CD8-positive, alpha-beta memory T cell (primary cell): ENCODE data around the gene DTD1. TPM values are rescaled to one million over a fixed set of nuclear protein-coding genes. Genes with fewer than 3 reads are reported as not detected.

Experiments used
- CTCF ChIA-PET: fragments of 350-600 bp; sonication (Branson Sonifier 250); formaldehyde crosslinking; loops from one replicate; lab custom pipeline; 2021; ENCODE audit warnings: antibody characterized with exemption; lab: Charles Lee
- POLR2A ChIA-PET: fragments of 350-600 bp; sonication (Branson Sonifier 250); formaldehyde crosslinking; loops from one replicate; lab custom pipeline; 2021; ENCODE audit warnings: antibody characterized with exemption; lab: Charles Lee
- DNase-seq, 5 donors: peaks; one replicate each; pipeline versions ENCODE4 v3.0.0 to v3.0.0-alpha.2; 2020 to 2022; ENCODE audit warnings: mixed read lengths in 1 of 5
- H3K27ac ChIP-seq: one replicate; pipeline ENCODE4 v1.7.0; 2013; ENCODE audit warnings: low read depth, mild to moderate bottlenecking, low read length, moderate library complexity
- H3K27me3 ChIP-seq: 2 replicates; pipeline ENCODE4 v1.7.0; 2013; ENCODE audit warnings: low read length, mild to moderate bottlenecking; ENCODE audit not compliant: insufficient read depth, poor library complexity, severe bottlenecking
- H3K36me3 ChIP-seq: 2 replicates; pipeline ENCODE4 v1.7.0; 2013; ENCODE audit warnings: mild to moderate bottlenecking, low read length, moderate library complexity; ENCODE audit not compliant: insufficient read depth
- H3K4me1 ChIP-seq: 2 replicates; pipeline ENCODE4 v1.7.0; 2013; ENCODE audit warnings: mild to moderate bottlenecking, low read length, moderate library complexity; ENCODE audit not compliant: insufficient read depth
- H3K4me3 ChIP-seq: 2 replicates; pipeline ENCODE4 v1.7.0; 2013; ENCODE audit warnings: mild to moderate bottlenecking, low read length
- H3K9me3 ChIP-seq: 2 replicates; pipeline ENCODE4 v1.7.0; 2013; ENCODE audit warnings: mild to moderate bottlenecking, low read length
- H3K27ac Mint-ChIP-seq, 8 donors: one replicate each; pipeline ENCODE4 v1.8.0; 2020 to 2021; ENCODE audit warnings: mixed read lengths in 8 of 8, mild to moderate bottlenecking in 6 of 8, inconsistent platforms in 3 of 8, moderate library complexity in 3 of 8
- H3K27me3 Mint-ChIP-seq, 2 donors: one replicate each; pipeline ENCODE4 v1.8.0; 2020 to 2021; ENCODE audit warnings: mixed read lengths in 2 of 2, mild to moderate bottlenecking in 1 of 2, moderate library complexity in 1 of 2
- H3K36me3 Mint-ChIP-seq, 3 donors: one replicate each; pipeline ENCODE4 v1.8.0; 2020 to 2021; ENCODE audit warnings: mixed read lengths in 3 of 3, inconsistent platforms in 1 of 3, mild to moderate bottlenecking in 1 of 3
- H3K4me1 Mint-ChIP-seq, 3 donors: one replicate each; pipeline ENCODE4 v1.8.0; 2020 to 2021; ENCODE audit warnings: mixed read lengths in 3 of 3, inconsistent platforms in 1 of 3, mild to moderate bottlenecking in 1 of 3
- H3K4me3 Mint-ChIP-seq, 7 donors: one replicate each; pipeline ENCODE4 v1.8.0; 2020 to 2021; ENCODE audit warnings: mixed read lengths in 7 of 7, mild to moderate bottlenecking in 6 of 7, moderate library complexity in 4 of 7, inconsistent platforms in 2 of 7
- H3K9me3 Mint-ChIP-seq, 5 donors: one replicate each; pipeline ENCODE4 v1.8.0; 2020 to 2022; ENCODE audit warnings: mixed read lengths in 5 of 5, mild to moderate bottlenecking in 3 of 5, moderate library complexity in 2 of 5, inconsistent platforms in 1 of 5
- polyA plus RNA-seq: library from polyadenylated mRNA; unstranded; fragments of 300-500 nt; fragmentation: Illumina TruSeq; gene quantifications from one replicate; pipeline ENCODE4 v1.2.3, GENCODE V29; 2021
- total RNA-seq, 2 experiments: library from RNA; stranded (reverse); gene quantifications; one replicate each; pipeline ENCODE4 v1.2.3, GENCODE V29; 2021

Gene DTD1
- total and polyA plus RNA-seq, 3 experiments from 2014 or later = 59.6 to 60.8 (median 60.2) TPM

GRCh38 chr20:18666803-18667415 is 79.1 kb downstream of the DTD1 start:
- Mint-ChIP-seq H3K27ac (peak overlapping the region in 3 of 8 donors; percentile 42 to 79 (median 55)), H3K4me1 (peaks cover 0 to 13% (median 10%) of the 10 kb centered on the region in 3 donors), H3K36me3 (peaks cover 0 to 22% (median 0%) of the 10 kb centered on the region in 3 donors), H3K27me3 (no peaks in the 10 kb centered on the region), H3K4me3 (no peak overlapping the region), H3K9me3 (no peaks in the 10 kb centered on the region)
- H3K4me1 ChIP-seq = no peaks in the 10 kb centered on the region
- H3K27me3 ChIP-seq = no peaks in the 10 kb centered on the region
- DNase-seq = no peak
- no peak overlapping the region for H3K4me3 ChIP-seq
- H3K27ac ChIP-seq = no peak overlapping the region
- ChIA-PET POLR2A (no interaction called here), CTCF (interaction anchor here (1.6 kb wide), 1 partner anchor 12 kb away, joined by 3 read pairs; no protein-coding TSS in a partner anchor)
- H3K36me3 ChIP-seq = no peaks in the 10 kb centered on the region
- no peaks in the 10 kb centered on the region for H3K9me3 ChIP-seq

GRCh38 chr20:18669241-18670019 is 81.6 kb downstream of the DTD1 start:
- Histone ChIP-seq H3K9me3 (no peaks in the 10 kb centered on the region), H3K4me3 (no peak overlapping the region), H3K4me1 (no peaks in the 10 kb centered on the region), H3K36me3 (no peaks in the 10 kb centered on the region), H3K27me3 (no peaks in the 10 kb centered on the region), H3K27ac (no peak overlapping the region)
- Mint-ChIP-seq H3K36me3 (peaks cover 0 to 22% (median 0%) of the 10 kb centered on the region in 3 donors), H3K4me1 (peaks cover 0 to 12% (median 8%) of the 10 kb centered on the region in 3 donors), H3K27me3 (no peaks in the 10 kb centered on the region), H3K27ac (peak overlapping the region in 2 of 8 donors; percentile 6 to 74), H3K4me3 (no peak overlapping the region), H3K9me3 (no peaks in the 10 kb centered on the region)
- DNase-seq = no peak
- POLR2A ChIA-PET = no interaction called here
- CTCF ChIA-PET = interaction anchor here (1.0 kb wide), 1 partner anchor 15 kb away, joined by 3 read pairs; no protein-coding TSS in a partner anchor

GRCh38 chr20:18671203-18671710 is 83.4 kb downstream of the DTD1 start:
- DNase-seq = no peak
- H3K9me3 Mint-ChIP-seq = no peaks in the 10 kb centered on the region
- Histone ChIP-seq H3K27me3 (no peaks in the 10 kb centered on the region), H3K27ac (no peak overlapping the region), H3K4me1 (no peaks in the 10 kb centered on the region), H3K36me3 (no peaks in the 10 kb centered on the region), H3K4me3 (no peak overlapping the region), H3K9me3 (no peaks in the 10 kb centered on the region)
- H3K4me1 Mint-ChIP-seq = peaks cover 0 to 11% (median 7%) of the 10 kb centered on the region in 3 donors
- no peak overlapping the region for H3K4me3 Mint-ChIP-seq
- CTCF ChIA-PET = no interaction called here
- no peaks in the 10 kb centered on the region for H3K27me3 Mint-ChIP-seq
- H3K36me3 Mint-ChIP-seq = peaks cover 0 to 25% (median 0%) of the 10 kb centered on the region in 3 donors
- H3K27ac Mint-ChIP-seq = peak overlapping the region in 3 of 8 donors; percentile 5 to 75 (median 70)
- POLR2A ChIA-PET = no interaction called here

- Mint-ChIP-seq H3K27me3 (no peaks in the 10 kb centered on the region), H3K9me3 (no peaks in the 10 kb centered on the region), H3K4me1 (peaks cover 6 to 9% (median 7%) of the 10 kb centered on the region in 3 donors), H3K36me3 (peaks cover 0 to 23% (median 4%) of the 10 kb centered on the region in 3 donors), H3K27ac (peak overlapping the region in 1 of 8 donors; percentile 17), H3K4me3 (no peak overlapping the region)
- no peaks in the 10 kb centered on the region for H3K4me1 ChIP-seq
- no peak for DNase-seq
- no peak overlapping the region for H3K4me3 ChIP-seq
- no peaks in the 10 kb centered on the region for H3K27me3 ChIP-seq
- ChIA-PET CTCF (no interaction called here), POLR2A (no interaction called here)
- no peaks in the 10 kb centered on the region for H3K36me3 ChIP-seq
- no peak overlapping the region for H3K27ac ChIP-seq
- no peaks in the 10 kb centered on the region for H3K9me3 ChIP-seq
These were observed 85.0 kb downstream of the DTD1 start for GRCh38 chr20:18672834-18673233.

- Mint-ChIP-seq H3K4me1 (peaks cover 13 to 29% (median 21%) of the 10 kb centered on the region in 3 donors), H3K27me3 (no peaks in the 10 kb centered on the region), H3K27ac (no peak overlapping the region), H3K36me3 (peaks cover 0 to 16% (median 7%) of the 10 kb centered on the region in 3 donors), H3K9me3 (no peaks in the 10 kb centered on the region), H3K4me3 (no peak overlapping the region)
- H3K4me3 ChIP-seq = no peak overlapping the region
- no peak overlapping the region for H3K27ac ChIP-seq
- H3K36me3 ChIP-seq = no peaks in the 10 kb centered on the region
- H3K9me3 ChIP-seq = no peaks in the 10 kb centered on the region
- DNase-seq = no peak
- POLR2A ChIA-PET = no interaction called here
- CTCF ChIA-PET = no interaction called here
- H3K4me1 ChIP-seq = no peaks in the 10 kb centered on the region
- H3K27me3 ChIP-seq = no peaks in the 10 kb centered on the region
These were observed 88.5 kb downstream of the DTD1 start for GRCh38 chr20:18676396-18676795.

GRCh38 chr20:18677126-18677525 is 89.3 kb downstream of the DTD1 start:
- H3K36me3 Mint-ChIP-seq = peaks cover 0 to 12% (median 10%) of the 10 kb centered on the region in 3 donors
- H3K4me1 ChIP-seq = no peaks in the 10 kb centered on the region
- ChIA-PET POLR2A (no interaction called here), CTCF (no interaction called here)
- H3K9me3 Mint-ChIP-seq = no peaks in the 10 kb centered on the region
- no peak overlapping the region for H3K4me3 Mint-ChIP-seq
- no peak overlapping the region for H3K27ac ChIP-seq
- H3K9me3 ChIP-seq = no peaks in the 10 kb centered on the region
- H3K36me3 ChIP-seq = no peaks in the 10 kb centered on the region
- H3K27me3 ChIP-seq = no peaks in the 10 kb centered on the region
- DNase-seq = no peak
- H3K4me3 ChIP-seq = no peak overlapping the region
- peaks cover 12 to 27% (median 21%) of the 10 kb centered on the region in 3 donors for H3K4me1 Mint-ChIP-seq
- H3K27ac Mint-ChIP-seq = peak overlapping the region in 2 of 8 donors; percentile 6 to 17
- no peaks in the 10 kb centered on the region for H3K27me3 Mint-ChIP-seq

GRCh38 chr20:18678549-18679419 is 90.9 kb downstream of the DTD1 start:
- Histone ChIP-seq H3K27ac (no peak overlapping the region), H3K4me3 (no peak overlapping the region), H3K27me3 (no peaks in the 10 kb centered on the region), H3K4me1 (no peaks in the 10 kb centered on the region), H3K36me3 (no peaks in the 10 kb centered on the region), H3K9me3 (no peaks in the 10 kb centered on the region)
- Mint-ChIP-seq H3K4me3 (no peak overlapping the region), H3K36me3 (peaks cover 0 to 12% (median 10%) of the 10 kb centered on the region in 3 donors), H3K27me3 (no peaks in the 10 kb centered on the region), H3K4me1 (peaks cover 12 to 27% (median 21%) of the 10 kb centered on the region in 3 donors), H3K27ac (peak overlapping the region in 1 of 8 donors; percentile 36), H3K9me3 (no peaks in the 10 kb centered on the region)
- no peak for DNase-seq
- ChIA-PET POLR2A (no interaction called here), CTCF (no interaction called here)
